GM23248 (cell line): ENCODE measurements around the gene IFNA16. TPM values are rescaled to one million over a fixed set of nuclear protein-coding genes. Genes with fewer than 3 reads are reported as not detected.
"Not testable (repeated sequence)": the region's sequence is repeated elsewhere in the genome, so short reads cannot be mapped to it uniquely, and the experiment has no call there.

ENCODE experiments used
- DNase-seq: peaks from one replicate; pipeline ENCODE4 v3.0.0-alpha.2; 2015
- H2AFZ ChIP-seq: fragments of 200-600 bp; sonication (generic); 2 replicates; pipeline ENCODE4 v1.6.1; 2016; ENCODE audit warnings: antibody characterized with exemption
- H3F3A ChIP-seq: fragments of 200-600 bp; sonication (generic); 2 replicates; pipeline ENCODE4 v1.6.1; 2016; ENCODE audit warnings: mild to moderate bottlenecking, antibody characterized with exemption, mixed run types; ENCODE audit not compliant: insufficient read depth
- H3K27ac ChIP-seq: fragments of 200-600 bp; sonication (generic); 2 replicates; pipeline ENCODE4 v1.5.1; 2016; ENCODE audit warnings: mild to moderate bottlenecking
- H3K27me3 ChIP-seq: fragments of 200-600 bp; sonication (generic); replicated peaks from 2 replicates; pipeline ENCODE4 v1.6.1; 2016; ENCODE audit warnings: mild to moderate bottlenecking; ENCODE audit not compliant: insufficient read depth
- H3K36me3 ChIP-seq: fragments of 200-600 bp; sonication (generic); 2 replicates; pipeline ENCODE4 v1.6.1; 2016; ENCODE audit warnings: low read depth, mild to moderate bottlenecking
- H3K4me1 ChIP-seq: fragments of 200-600 bp; sonication (generic); 2 replicates; pipeline ENCODE4 v1.6.1; 2016; ENCODE audit warnings: mild to moderate bottlenecking; ENCODE audit not compliant: insufficient read depth
- H3K4me2 ChIP-seq: fragments of 200-600 bp; sonication (generic); one replicate; pipeline ENCODE4 v1.6.1; 2016; ENCODE audit warnings: mild to moderate bottlenecking; ENCODE audit not compliant: unreplicated experiment
- H3K4me3 ChIP-seq: fragments of 200-600 bp; sonication (generic); 2 replicates; pipeline ENCODE4 v1.5.1; 2016; ENCODE audit warnings: mild to moderate bottlenecking
- H3K79me2 ChIP-seq: fragments of 200-600 bp; sonication (generic); 2 replicates; pipeline ENCODE4 v1.6.1; 2016; ENCODE audit warnings: mild to moderate bottlenecking; ENCODE audit not compliant: insufficient read depth
- H3K9ac ChIP-seq: fragments of 200-600 bp; sonication (generic); 2 replicates; pipeline ENCODE4 v1.6.1; 2016; ENCODE audit warnings: mild to moderate bottlenecking
- H3K9me2 ChIP-seq: fragments of 200-600 bp; sonication (generic); 2 replicates; pipeline ENCODE4 v1.6.1; 2016; ENCODE audit warnings: mixed run types, mild to moderate bottlenecking, moderate library complexity; ENCODE audit not compliant: insufficient read depth
- H3K9me3 ChIP-seq: fragments of 200-600 bp; sonication (generic); one replicate; pipeline ENCODE4 v1.6.1; 2017; ENCODE audit warnings: low read depth
- H4K20me1 ChIP-seq: fragments of 200-600 bp; sonication (generic); 2 replicates; pipeline ENCODE4 v1.6.0; 2016; ENCODE audit not compliant: insufficient read depth
- EZH2 ChIP-seq: fragments of 200-600 bp; sonication (generic); IDR thresholded peaks from 2 replicates; pipeline ENCODE4 v1.6.1; 2018; ENCODE audit warnings: antibody characterized with exemption, mild to moderate bottlenecking; ENCODE audit not compliant: insufficient read depth, poor library complexity, severe bottlenecking
- EZH2phosphoT487 ChIP-seq: fragments of 200-600 bp; sonication (generic); IDR thresholded peaks from 2 replicates; pipeline ENCODE4 v1.6.1; 2018; ENCODE audit warnings: antibody characterized with exemption, moderate library complexity, mild to moderate bottlenecking, low read depth; ENCODE audit not compliant: insufficient read depth
- WGBS, 2 experiments: methylation state at CpG; one replicate each; pipeline ENCODE4 v1.1.6; 2015 to 2017; ENCODE audit warnings: low lambda C conversion rate in 2 of 2, low coverage in 1 of 2; ENCODE audit errors: missing lambda C conversion rate in 2 of 2; 5-methylcytosine and 5-hydroxymethylcytosine counted together
- in situ Hi-C: fragments of 300-500 bp; cut with MboI; formaldehyde crosslinking; loops from 2 replicates; pipeline ENCODE4 v1.15.0; 2020
- polyA plus RNA-seq: library from polyadenylated mRNA; unstranded; fragments of >200 nt; fragmentation: Nextera tagmentation; extraction: Ambion mirVana; gene quantifications from 2 replicates; pipeline ENCODE4 v1.2.1, GENCODE V29; 2016
- total RNA-seq: library from RNA; depleted of rRNA; stranded (reverse); fragments of >200 nt; shearing (Covaris generic); gene quantifications from 2 replicates; pipeline ENCODE4 v1.2.3, GENCODE V29; 2014

Gene IFNA16
- total and polyA plus RNA-seq, 2 experiments from 2014 or later = not detected

GRCh38 chr9:21234153-21234687, 17.1 kb upstream of the IFNA16 start:
- Histone ChIP-seq H3K4me2 (no peak overlapping the region), H3K36me3 (no peaks in the 10 kb centered on the region), H3K4me1 (no peaks in the 10 kb centered on the region), H3K79me2 (no peaks in the 10 kb centered on the region), H3K27me3 (peaks cover 30% of the 10 kb centered on the region), H3K9ac (no peak overlapping the region), H4K20me1 (no peaks in the 10 kb centered on the region), H3F3A (no peaks in the 10 kb centered on the region), H3K27ac (no peak overlapping the region), H3K9me3 (no peaks in the 10 kb centered on the region), H3K9me2 (no peaks in the 10 kb centered on the region), H2AFZ (no peak overlapping the region), H3K4me3 (no peak overlapping the region)
- in situ Hi-C loops = loop anchor here (25.0 kb wide), 1 partner anchor 553 kb away; no protein-coding TSS in a partner anchor
- 40 to 55% methylated on average over 4 of the region's 4 CpGs for WGBS, 2 experiments
- no peak for DNase-seq
- TF ChIP-seq EZH2phosphoT487 (no peak), EZH2 (no peak)

- H3K4me1 ChIP-seq = no peaks in the 10 kb centered on the region
- H3K9me2 ChIP-seq = no peaks in the 10 kb centered on the region
- no peaks in the 10 kb centered on the region for H3K36me3 ChIP-seq
- H3K4me2 ChIP-seq = no peak overlapping the region
- H3K79me2 ChIP-seq = no peaks in the 10 kb centered on the region
- no peak overlapping the region for H2AFZ ChIP-seq
- in situ Hi-C loops = loop anchor here (25.0 kb wide), 1 partner anchor 554 kb away; no protein-coding TSS in a partner anchor
- TF ChIP-seq EZH2 = no peak
- TF ChIP-seq EZH2phosphoT487 = no peak
- no peak for DNase-seq
- H3K27me3 ChIP-seq = peaks cover 24% of the 10 kb centered on the region
- H4K20me1 ChIP-seq = no peaks in the 10 kb centered on the region
- no peak overlapping the region for H3K9ac ChIP-seq
- H3K27ac ChIP-seq = no peak overlapping the region
- WGBS, 2 experiments = 73 to 75% methylated on average over 2 of the region's 2 CpGs
- no peaks in the 10 kb centered on the region for H3K9me3 ChIP-seq
- H3K4me3 ChIP-seq = no peak overlapping the region
- H3F3A ChIP-seq = no peaks in the 10 kb centered on the region
These were observed 16.1 kb upstream of the IFNA16 start for GRCh38 chr9:21233258-21233657.

- Histone ChIP-seq H2AFZ (no peak within 1 kb of the TSS), H3K79me2 (no peaks in the 10 kb centered on the region), H3K9ac (no peak within 1 kb of the TSS), H3K9me2 (no peaks in the 10 kb centered on the region), H3K9me3 (no peaks in the 10 kb centered on the region), H3K27ac (no peak within 1 kb of the TSS), H3K36me3 (no peaks in the 10 kb centered on the region), H3F3A (no peaks in the 10 kb centered on the region), H3K4me2 (no peak within 1 kb of the TSS), H3K27me3 (peaks cover 10% of the 10 kb centered on the region), H4K20me1 (no peaks in the 10 kb centered on the region), H3K4me1 (no peaks in the 10 kb centered on the region), H3K4me3 (no peak within 1 kb of the TSS)
- 68 to 70% methylated on average over 2 of the region's 2 CpGs for WGBS, 2 experiments
- DNase-seq = no peak
- TF ChIP-seq EZH2 = no peak
- TF ChIP-seq EZH2phosphoT487 = no peak
- in situ Hi-C loops = loop anchor here (25.0 kb wide), 1 partner anchor 559 kb away; no protein-coding TSS in a partner anchor
These were observed 11.0 kb upstream of the IFNA16 start, which contains the start of gene IFNA17 for GRCh38 chr9:21228122-21228521. TSS of gene IFNA17 (minus strand) at chr9:21228222. CDS start at chr9:21228173, 49 bp downstream.

GRCh38 chr9:21213411-21214326, 3.4 kb downstream of the IFNA16 start:
- H3K9me2 ChIP-seq, H3F3A ChIP-seq, H3K4me3 ChIP-seq, H3K9me3 ChIP-seq, H4K20me1 ChIP-seq, H3K36me3 ChIP-seq, H3K9ac ChIP-seq, H3K4me2 ChIP-seq, H3K79me2 ChIP-seq, H3K4me1 ChIP-seq, H2AFZ ChIP-seq, H3K27ac ChIP-seq, in situ Hi-C loops: not testable (repeated sequence)
- peaks cover 16% of the 10 kb centered on the region for H3K27me3 ChIP-seq
- DNase-seq = peak; percentile 16
- WGBS, 2 experiments = 16 to 24% methylated on average over 4 of the region's 5 CpGs

- DNase-seq, H3K27ac ChIP-seq, H3K36me3 ChIP-seq, H3K9me2 ChIP-seq, H3K9me3 ChIP-seq, H3K79me2 ChIP-seq, H4K20me1 ChIP-seq, H3K4me1 ChIP-seq, H3K9ac ChIP-seq, H3K4me2 ChIP-seq, H3K4me3 ChIP-seq, H2AFZ ChIP-seq, H3F3A ChIP-seq, in situ Hi-C loops: not testable (repeated sequence)
- WGBS, 2 experiments = 13 to 24% methylated on average over 2 of the region's 2 CpGs
- peaks cover 20% of the 10 kb centered on the region for H3K27me3 ChIP-seq
These were observed 5.0 kb downstream of the IFNA16 start for GRCh38 chr9:21212160-21212559.

GRCh38 chr9:21210782-21211181, 6.3 kb downstream of the IFNA16 start:
- DNase-seq, H3K79me2 ChIP-seq, H2AFZ ChIP-seq, H3K4me1 ChIP-seq, H3K36me3 ChIP-seq, H3K4me2 ChIP-seq, H3K9me3 ChIP-seq, in situ Hi-C loops, H4K20me1 ChIP-seq, H3K9me2 ChIP-seq, H3F3A ChIP-seq, H3K27ac ChIP-seq, H3K4me3 ChIP-seq, H3K9ac ChIP-seq: not testable (repeated sequence)
- 68 to 76% methylated on average over 2 of the region's 2 CpGs for WGBS, 2 experiments
- H3K27me3 ChIP-seq = peaks cover 16% of the 10 kb centered on the region
